Stimulated activated CD8-positive, alpha-beta memory T cell treated with anti-CD3 and anti-CD28 coated beads, Interleukin-15, amount 100 ng/mL, for 1 hour (primary cell): Measurements from ENCODE around the gene DPP10.

Experiments
- DNase-seq: peaks from one replicate; pipeline ENCODE4 v3.0.0-alpha.2; 2020; ENCODE audit warnings: low read depth

DPP10 gene

DNA sequence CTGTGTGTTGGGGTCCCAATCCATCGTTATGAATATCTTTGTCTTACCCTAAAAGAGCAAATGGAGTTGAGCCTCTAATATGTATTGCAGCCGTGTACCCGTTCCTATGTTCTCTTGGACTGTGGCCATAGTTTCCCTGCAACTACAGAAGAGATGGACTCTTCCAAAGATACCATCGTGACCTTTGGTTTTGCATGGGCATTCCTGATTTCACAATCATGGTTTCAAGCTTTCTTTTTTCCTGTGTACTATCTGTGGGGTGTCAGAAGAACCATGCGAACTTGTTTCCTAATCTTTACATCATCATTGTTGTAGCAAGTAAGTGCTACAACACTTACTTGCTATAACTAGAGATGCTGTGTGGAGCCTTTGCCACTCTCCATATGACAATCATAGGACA lies 1295.7 kb downstream of the DPP10 start:
- DNase-seq = no peak

DNA sequence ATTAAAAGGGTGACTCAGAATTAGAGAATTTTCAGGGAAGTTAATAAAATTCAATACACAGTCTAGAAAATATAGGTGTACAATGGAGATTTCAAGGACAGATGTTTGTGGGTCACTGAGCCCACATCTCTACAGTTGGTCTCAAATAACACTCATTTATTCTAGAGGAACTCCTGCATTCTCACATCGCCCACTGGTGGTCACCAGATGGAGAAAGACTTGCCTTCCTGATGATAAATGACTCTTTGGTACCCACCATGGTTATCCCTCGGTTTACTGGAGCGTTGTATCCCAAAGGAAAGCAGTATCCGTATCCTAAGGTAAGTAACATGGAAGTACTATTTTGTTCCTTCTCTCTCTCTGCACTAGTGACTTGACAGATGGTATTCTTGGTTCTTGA lies 1297.1 kb downstream of the DPP10 start:
- no peak for DNase-seq

- DNase-seq = no peak
These were observed 1303.7 kb downstream of the DPP10 start for GRCh38 chr2:115746151-115746550.

- DNase-seq = no peak
These were observed 1314.8 kb downstream of the DPP10 start for GRCh38 chr2:115757286-115757685.

DNA sequence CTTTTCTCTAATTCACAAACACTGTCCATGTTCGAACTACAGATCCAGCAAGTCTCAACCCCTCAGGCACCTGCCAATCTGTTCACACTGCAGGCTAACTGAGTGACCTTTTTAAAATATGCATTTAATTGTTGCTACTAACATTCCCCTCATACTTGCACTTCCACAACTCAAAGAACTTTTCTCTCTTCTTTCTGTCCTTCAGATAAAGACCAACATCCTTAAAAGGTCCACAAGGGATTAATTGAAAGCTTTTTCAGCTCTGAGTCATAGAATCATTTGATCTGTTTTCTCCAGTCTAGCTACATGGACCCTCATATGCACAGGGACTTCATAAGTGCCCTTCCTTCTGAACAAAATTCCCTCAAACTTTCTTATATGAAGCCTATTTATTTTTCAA lies 1321.2 kb downstream of the DPP10 start:
- no peak for DNase-seq

GRCh38 chr2:115771516-115771915 lies 1329.1 kb downstream of the DPP10 start:
- no peak for DNase-seq

- DNase-seq = no peak
These were observed 1331.9 kb downstream of the DPP10 start for GRCh38 chr2:115774361-115774760.

DNA sequence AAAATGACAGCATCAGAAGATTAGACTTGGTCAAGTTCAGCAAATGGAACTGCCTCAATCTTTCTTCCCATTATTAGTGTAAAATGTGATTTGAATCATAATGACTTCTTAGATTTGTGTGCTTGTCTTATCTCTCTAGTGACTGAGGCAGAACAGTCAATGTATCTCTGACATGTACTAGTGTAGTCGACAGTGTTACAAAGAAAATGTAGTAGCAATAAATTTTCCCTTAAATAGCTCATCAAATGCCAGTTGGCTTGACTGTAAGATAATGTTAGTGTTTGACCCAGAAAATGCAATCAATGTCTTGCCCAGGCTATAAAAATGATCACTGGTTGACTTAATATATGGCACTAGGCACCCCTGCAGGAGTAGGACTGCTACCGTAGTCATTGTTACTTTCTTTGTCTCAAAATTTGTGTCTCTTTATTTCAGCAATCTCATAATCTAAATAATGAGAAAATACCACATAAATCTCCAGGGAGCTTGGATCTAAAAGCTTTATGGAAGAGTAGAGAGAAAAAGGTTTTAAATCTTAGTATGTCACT lies 1336.7 kb downstream of the DPP10 start:
- no peak for DNase-seq

DNA sequence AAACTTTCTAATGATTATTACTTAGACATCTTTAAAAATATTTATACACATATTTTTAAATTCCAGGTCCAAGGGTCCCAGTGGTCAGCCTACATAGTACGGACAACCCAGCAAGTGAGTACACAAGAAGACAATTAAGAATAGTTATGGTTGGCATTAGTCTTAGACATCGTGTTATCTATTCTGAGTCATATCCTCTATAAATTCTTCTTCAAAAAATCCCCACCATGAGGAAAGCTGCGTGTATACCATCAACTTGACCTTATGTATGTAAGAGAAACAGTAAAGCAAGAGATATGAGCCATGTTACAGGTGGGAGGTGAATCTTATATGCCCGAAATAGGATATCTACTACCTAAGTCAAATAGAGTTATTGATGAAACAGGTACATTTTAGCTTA lies 1339.8 kb downstream of the DPP10 start:
- no peak for DNase-seq

GRCh38 chr2:115796078-115796477 lies 1353.6 kb downstream of the DPP10 start:
- DNase-seq = no peak

GRCh38 chr2:115807276-115807675 lies 1364.8 kb downstream of the DPP10 start:
- DNase-seq = no peak

DNA sequence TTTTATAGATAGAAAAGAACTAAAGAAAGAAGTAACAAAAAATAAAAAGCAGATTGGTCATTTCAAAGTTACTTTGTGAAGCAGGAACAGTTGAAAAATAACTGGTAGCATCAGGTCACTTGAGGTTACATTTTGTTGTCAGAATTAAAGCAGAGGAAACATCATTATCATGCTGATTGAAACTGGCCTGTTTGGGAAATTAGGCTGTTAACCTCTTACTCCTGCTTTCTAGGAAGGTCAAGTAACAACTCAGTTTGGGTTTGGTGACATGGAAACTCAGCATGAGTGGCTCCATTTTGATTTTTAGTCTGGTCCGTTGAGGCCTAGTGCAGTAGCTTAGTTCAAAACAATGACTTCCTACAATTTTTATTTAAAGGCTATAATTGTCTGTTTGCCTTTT lies 1383.5 kb downstream of the DPP10 start:
- no peak for DNase-seq

GRCh38 chr2:115833196-115833595 lies 1390.8 kb downstream of the DPP10 start:
- no peak for DNase-seq

DNA sequence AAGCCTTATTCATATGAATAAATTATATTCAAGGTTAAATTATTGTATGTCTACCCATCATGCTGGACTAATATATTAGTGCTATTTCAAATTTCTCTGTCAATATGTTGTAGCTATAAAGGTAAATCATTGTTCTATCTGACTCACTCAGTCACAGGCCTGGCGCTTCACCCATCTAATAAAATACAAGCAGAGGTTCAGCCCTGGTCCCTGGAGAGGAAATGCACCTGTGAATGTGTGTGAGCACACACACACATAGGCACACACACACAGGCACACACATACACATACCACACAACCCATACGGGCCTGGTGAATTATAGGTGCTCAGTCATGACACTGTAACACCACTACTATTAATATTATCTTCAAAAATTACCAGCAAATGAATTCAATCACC lies 1396.1 kb downstream of the DPP10 start:
- no peak for DNase-seq

- DNase-seq = no peak
These were observed 1399.9 kb downstream of the DPP10 start for GRCh38 chr2:115842306-115842705.

DNA sequence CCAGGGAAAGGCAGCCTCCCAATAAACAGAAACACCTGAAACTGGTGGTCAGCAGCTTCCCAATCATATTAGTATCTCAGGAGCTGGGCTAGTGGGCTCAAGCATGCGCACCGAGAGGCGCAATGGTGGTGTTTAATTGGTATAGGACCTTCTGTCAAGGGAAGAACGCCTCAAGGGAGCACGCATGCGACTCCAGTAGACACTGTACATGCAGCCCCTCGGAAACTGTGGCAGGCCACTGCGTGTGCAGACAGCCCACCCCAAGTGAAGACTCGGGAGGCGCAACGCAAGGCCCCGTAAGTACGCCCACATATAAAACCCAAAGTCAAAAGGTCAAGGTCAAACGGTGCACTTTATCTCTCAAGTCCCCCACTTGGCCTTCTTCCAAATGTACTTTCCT lies 1405.8 kb downstream of the DPP10 start:
- DNase-seq = no peak

DNA sequence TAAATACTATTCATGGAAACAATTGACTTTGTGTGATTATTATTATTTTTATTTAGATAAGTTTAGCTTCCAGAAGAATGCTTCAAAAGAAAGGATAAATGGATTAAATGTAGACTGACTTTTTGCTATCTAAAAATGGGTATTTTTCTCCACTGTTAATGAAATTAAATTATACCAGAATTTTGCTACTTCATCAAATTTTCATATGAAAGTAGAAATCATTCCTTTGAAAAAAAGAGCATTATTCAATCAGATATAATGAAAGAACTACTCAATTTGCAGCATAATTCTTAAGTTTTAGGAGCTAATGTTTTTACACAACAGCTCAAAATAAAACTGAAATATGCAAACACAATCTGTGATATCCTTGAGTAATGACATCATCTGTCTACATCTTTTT lies 1424.6 kb downstream of the DPP10 start:
- no peak for DNase-seq

GRCh38 chr2:115874427-115874826 lies 1432.0 kb downstream of the DPP10 start:
- DNase-seq = no peak

- no peak for DNase-seq
These were observed 1438.1 kb downstream of the DPP10 start for GRCh38 chr2:115880558-115880957.

DNA sequence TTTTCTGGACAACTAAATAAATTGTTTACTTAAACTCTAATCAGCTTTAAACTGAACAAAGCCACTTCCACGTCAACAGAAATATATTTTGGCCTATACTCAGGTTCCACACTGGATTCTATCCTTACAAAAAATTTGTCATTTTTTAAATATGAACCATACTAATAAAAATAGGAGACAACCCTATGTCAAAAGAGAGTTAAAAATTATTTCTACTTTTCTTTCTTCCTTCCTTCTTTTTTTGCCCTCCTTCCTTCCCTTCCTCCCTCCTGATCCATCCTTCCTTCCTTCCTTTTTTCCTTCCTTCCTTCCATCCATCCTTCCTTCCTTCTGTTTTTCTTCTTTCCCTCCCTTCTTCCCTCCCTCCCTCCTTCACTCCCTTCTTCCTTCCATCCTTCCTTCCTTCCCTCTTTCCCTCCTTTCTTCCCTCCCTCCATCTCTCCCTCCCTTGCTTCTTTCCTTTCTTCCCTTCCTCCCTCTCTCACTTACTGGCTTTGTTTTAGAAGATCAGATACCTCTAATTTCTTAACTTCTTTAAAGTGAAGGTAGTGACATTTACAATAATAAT lies 1444.9 kb downstream of the DPP10 start:
- DNase-seq = no peak
